Pons (tissue), 1 donor: ENCODE measurements around the gene INO80C.
"Not testable (repeated sequence)": the region's sequence is repeated elsewhere in the genome, so short reads cannot be mapped to it uniquely, and the experiment has no call there.

ENCODE experiments used
- DNase-seq: peaks from one replicate; pipeline ENCODE4 v3.0.0-alpha.2; 2016; ENCODE audit warnings: low spot score

INO80C gene

DNA sequence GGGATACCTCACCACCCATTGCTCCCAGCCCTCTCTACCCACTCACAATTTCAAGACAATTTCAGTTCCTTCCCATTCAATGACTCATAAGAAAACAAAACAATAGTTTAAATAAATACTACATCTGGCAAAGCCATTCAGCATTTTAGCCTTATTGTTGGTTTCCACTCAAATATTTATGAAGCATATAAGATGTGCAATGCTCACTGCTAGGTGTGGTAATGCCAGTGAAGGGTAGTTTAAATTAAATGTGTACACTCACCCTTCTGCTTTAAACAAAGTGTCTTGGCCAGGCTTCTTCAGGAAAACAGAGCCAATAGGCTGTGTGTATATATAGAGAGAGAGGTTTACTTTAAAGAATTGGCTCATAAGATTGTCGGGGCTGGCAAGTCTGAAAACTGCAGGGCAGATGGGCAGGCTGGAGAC, 37.0 kb downstream of the INO80C start:
- DNase-seq, result no peak

DNA sequence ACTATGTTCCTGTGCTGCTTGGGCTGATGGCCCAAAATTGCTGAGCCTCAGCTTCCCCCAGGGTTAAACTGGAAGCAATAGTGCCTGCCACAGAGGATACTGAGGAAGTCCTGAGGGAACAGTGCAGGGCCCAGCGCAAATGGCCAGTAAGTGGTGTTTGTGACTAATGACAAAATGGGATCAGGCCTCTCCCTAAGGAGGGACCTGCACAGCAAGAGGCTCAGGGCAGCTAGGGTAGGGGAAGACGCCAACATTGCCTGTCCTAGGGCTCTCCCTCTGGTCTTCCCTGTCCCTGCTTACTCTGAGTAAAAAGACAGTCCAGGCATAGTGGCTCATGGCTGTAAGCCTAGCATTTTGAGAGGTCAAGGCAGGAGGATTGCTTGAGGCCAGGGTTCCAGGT, 37.8 kb downstream of the INO80C start:
- DNase-seq, result no peak

DNA sequence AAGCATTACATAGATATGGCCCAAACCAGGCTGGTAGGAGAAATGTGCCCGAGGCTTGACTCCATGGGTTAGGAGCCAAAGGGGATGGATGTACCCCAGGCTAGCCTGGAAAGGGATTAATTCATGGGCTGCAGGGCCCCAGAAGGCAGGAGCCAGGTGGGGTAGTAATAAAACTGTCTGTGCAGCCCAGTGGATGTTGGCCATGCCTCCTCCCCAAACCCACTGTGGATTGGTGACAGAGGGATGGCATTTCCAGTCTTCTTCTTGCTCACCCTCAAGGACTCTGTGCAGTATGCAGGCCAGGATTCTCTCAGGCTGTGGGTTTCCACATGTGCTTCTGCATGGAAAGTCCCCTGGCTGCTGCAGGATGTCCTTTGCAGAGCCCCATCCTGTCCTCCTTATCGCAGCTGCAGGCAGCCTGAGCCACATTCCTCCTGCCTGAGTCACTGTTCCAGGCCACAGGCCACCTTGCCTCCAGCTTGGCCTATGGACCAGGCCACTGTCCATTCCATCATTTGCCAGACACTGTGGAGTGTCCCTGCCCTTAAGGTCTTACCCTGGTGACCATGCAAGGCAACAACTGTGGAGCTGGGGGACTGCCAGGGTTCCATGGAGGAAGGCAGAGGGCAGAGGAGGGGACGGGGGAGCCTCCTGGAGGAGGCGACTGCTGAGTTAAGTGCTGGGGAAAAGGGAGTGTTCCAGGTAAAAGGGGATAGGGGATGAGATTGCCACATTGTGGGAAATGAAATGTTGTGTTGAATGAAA, 38.9 kb downstream of the INO80C start:
- no peak for DNase-seq

DNA sequence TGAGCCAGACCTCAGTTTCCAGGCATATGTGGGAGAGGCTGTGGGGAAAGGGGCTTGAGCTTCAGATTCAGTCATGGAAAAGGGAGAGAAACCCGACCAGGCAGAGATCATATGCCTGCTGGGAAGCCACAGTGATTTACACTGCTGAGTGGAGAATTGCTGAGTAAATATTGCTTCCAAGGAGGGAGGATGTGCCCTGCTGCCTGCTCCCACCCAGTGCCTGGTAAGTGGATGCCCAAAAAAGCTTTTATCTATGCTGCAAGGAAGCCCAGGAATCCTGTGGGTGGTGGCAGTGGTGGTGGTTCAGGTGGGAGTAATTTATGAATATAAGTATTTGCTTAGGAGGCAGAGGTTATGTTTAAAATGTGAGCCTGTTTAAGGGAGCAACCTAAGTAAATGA, 39.5 kb downstream of the INO80C start:
- no peak for DNase-seq

DNA sequence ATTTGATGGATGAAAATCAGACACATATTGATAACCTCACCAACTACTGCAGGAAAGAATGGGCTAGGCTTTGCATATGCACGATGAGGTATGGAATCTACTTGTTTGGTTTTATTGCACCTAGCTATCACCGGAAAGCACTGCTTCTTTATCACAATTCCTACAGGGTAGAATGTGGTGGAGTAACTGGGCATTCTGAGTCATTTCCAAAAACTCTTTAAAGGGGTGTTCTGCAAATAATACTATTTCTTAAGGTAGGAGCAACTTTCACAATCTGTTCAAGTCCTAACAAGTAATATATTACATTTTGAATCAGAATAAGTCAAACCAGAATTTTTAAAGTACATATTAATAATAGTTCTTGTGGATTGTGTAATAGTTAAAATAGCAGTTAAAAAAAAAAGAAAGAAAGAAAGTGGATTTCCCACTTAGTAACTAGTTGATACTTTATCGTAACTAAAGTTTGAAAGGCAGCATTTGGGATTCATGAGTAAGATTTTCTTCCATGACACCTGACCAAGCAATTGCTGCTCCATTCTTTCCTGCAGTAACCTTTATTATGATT, 40.5 kb downstream of the INO80C start:
- no peak for DNase-seq

DNA sequence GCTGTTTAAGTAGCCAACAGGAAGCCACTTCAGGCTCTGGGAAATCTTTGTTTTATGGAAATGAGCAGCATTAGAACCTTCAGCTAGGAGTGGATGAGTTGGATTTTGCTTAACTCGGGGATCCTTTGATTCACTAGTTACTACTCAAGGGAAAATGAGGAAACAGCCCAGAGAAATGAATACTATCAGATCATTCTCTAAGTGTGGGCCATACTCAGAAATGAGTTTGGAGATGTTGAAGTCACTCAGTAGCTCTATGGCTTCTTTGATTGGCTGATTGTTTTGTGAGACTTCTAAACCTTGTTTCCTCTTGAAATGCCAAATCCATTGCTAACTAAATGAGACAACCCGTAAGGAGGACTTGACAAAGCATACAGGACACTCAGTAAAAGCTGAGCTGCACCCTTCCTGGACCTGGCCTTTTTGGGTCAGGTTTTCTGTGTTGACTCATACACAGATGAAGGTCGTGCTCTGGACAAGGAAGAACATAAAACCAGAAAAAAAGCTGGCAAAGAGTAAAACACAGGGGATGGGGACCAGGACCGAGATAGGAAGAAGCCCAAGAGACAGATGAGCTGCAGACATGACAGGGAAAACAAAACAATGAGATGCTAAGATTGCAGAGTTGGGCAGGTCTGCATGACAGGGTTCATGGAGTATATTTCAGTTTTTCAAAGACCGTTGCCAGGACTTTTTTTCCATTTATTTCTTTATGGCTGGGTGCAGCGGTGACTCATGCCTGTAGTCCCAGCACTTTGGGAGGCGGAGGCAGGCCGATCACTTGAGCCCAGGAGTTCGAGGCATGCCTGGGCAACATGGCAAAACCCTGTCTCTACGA, 41.6 kb downstream of the INO80C start:
- no peak for DNase-seq

DNA sequence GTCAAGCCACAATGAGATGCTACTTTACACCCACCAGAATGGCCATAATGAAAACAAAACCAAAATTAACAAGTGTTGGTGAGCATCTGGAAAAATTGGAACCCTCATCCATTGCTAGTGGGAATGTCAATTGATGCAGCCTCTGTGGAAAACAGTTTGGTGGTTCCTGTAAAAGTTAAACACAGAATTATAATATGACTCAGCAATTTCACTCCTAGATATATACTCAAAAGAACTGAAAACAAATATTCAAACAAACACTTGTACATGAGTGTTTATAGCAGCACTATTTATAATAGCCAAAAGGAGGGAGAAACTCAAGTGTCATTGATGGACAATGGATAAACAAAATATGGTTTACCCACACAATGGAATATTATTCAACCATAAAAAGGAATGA, 43.0 kb downstream of the INO80C start:
- no peak for DNase-seq

DNA sequence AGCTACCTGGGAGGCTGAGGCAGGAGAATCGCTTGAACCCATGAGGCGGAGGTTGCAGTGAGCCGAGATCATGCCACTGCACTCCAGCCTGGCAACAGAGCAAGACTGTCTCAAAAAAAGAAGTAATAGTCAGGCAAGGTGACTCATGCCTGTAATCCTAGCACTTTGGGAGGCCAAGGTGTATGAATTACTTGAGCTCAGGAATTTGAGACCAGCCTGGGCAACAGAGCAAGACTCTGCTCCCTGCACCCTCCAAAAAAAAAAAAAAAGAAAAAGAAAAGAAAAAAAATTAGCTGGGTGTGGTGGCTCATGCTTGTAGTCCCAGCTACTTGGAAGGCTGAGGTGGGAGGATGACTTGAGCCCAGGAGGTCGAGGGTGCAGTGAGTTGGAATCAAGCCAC, 44.7 kb downstream of the INO80C start:
- not testable (repeated sequence) for DNase-seq

DNA sequence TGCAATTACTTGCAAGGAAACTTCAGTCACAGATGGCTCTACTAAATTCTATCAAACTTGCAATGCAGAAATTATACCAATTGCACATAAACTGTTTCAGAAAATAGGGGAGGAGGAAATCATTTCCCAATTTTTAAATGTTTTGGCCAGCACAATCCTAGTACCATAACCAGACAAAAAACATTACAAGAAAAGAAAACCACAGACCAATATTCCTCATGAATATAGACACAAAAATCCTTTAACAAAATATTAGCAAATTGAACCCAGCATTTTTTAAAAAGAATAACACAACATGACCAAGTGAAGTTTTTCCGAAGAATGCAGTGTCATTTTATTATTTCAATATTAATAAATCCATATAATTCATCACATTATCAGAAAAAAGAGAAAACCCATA, 45.8 kb downstream of the INO80C start:
- DNase-seq, result no peak

DNA sequence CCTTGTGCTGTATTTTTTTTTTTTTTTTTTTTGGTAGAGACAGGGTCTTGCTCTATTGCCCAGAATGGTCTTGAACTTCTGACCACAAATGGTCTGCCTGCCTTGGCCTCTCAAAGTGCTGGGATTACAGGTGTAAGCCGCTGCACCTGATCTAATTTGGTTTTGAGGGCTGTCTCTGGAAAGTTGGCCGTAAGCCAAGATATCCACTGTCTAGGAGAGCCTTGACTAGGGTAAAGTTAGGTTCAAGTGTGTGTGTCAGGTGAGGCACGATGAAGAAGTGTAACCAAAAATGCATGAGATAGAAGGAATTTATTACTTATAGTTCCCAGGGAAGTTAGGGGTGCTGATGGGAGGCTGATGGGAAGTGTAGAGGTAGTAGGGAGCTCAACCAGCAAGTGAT, 46.7 kb downstream of the INO80C start:
- DNase-seq, result no peak

DNA sequence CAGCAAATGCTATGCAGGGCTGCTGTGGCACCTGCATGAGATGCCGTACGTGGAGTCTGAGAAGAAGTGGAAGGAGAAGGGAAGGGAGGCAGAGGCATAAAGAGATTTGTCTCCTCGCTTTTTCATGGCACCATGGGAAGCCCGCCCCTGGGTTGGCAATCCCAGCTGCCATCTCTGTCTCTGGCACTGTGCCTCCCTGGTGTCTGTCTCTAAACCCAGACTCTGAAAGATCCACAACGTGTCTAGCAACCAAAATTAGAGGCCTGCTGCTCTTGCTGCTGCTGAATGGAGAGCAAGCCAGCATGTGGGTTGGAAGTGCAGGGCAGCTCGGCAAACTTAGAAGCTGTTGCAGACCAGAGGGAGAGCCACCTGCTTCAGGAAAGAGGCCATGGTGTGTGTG, 53.1 kb downstream of the INO80C start:
- peak; percentile 64 for DNase-seq

DNA sequence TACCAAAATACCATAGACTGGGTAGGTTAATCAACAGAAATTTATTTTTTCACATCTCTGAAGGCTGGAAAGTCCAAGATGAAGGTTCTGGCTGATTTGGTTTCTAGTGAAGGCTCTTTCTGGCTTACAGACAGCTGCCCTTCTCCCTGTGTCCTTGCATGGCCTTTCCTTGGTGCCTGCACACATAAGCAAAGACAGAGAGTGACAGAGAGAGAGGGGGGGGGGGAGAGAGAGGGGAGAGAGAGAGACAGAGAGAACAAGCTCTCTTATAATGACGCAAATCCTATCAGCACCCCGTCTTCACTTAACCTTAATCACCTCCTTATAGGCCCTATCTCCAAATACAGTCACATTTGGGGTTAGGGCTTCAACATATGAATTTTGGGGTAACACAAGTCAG, 53.9 kb downstream of the INO80C start:
- DNase-seq, result no peak

DNA sequence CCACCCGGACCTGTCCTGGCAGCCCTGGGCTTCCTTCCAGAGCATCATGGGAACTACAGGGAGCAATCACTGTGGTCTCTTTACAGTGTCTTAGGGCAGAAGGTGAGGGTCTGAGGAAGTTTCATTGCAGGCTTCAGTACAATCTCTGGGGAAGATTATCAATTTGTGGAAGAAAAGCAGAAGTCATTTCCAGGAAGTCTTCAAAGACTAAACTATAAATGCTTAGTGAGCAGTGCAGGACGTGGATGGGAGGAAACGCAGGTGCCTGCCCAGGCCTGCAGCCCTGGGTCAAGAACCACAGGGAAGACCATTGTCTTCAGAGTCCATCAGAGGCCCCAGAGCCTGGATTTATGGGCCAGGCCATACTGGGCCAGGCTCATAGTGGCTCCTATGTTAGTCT, 54.3 kb downstream of the INO80C start:
- DNase-seq, result no peak

DNA sequence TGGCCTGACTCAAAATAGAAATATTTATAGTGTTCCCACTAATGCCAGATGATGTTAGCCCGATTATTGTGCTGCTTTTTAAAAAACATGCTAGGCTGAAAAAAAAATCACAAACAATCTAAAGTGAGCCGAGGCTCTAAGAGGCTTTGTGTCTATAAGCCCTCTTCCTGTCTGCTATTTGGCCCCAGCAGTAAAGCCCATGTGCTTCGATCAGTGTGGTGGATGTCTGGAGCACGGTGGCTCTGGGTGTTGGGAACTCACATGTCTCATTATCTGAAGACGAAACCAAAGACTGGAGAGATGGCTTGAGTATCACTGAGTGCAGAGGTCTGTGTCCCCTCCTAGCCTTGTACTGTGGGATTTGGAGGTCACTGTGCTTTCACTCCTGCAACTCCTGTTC, 55.1 kb downstream of the INO80C start:
- DNase-seq, result no peak

DNA sequence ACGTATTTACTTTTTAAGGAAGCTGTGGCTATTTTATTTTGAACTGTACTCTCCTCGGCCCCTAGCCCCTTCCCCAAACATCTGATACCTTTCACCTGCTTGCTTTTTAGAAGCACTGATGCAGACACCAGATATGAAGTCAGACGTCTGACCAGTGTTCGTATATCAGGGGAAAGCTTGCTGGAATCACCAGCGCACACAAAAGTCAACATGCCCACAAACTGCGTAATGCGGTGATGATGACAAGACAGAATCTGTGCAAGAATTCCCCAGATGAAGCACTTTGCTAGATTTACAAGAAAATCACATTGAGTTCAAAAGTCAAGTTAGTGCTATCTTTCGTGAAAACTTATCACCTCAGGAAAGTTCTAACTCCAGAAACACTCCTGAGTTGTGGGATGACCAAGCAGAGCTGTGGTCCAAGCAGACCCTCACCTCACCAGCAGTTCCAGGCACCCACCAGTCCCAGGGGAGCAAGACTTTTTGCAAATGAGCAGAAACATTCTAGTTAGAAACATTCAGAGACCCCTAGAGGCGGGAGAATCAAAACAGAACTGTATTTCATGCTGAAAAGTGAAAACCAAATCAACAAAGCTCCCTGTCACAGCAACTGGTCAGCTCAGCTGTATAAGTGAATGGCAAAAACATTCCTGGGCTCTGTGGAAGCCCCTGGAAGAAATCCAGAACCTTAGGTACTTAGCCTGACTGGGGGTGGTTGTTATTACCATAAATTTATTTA, 55.7 kb downstream of the INO80C start:
- DNase-seq, result no peak

DNA sequence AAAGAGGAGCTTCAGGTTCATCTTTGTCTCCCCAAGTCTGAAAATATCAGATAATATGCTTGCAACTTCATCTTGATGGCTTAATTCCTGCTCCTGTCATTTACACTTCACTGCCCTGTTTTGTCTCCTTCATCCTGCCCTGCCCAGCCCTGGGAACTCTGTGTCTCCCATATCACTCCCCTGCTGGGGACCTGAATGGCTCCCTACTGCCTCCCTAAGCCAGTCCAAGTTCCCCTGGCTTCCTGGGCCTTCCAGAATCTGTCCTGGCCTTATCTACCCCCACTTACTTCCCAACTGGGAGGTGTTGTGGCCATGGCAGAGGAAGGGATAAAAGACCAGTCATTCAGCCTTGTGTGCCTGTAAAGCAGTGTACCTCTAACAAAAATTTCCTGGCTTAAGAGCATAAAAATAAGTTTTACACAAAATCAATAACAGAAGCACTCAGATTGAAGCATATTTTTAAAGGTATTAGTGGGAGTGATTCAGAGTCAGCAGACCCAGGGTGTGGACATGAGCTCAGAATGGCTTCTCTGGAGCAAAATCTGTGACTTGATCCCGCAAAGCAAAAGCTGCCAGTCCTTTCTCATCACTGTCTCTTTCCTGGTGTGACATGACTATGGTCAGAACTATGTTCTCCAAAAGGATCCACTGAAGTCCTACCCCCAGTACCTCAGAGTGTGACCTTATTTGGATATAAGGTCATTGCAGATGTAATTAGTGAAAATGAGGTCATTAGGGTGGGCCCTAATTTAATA, 59.1 kb downstream of the INO80C start:
- DNase-seq, result no peak

DNA sequence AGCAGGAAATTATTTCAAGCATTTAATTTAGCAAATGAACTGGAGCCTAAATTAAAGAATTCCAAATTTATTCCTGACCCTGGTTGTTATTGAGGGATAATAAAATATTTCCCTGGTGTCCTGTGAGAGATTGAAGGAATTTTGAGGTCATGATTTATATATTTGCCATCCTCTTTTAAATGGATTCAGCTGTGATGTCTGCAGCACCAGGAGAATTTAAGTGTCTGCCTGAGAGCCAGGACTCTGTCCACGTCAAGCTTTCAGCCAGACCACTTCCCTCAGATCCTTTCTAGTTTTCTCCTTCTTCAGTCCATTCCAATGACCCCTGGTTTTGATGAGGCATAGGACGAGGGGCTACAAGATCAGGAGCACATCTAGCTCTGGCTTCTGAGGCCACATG, 59.9 kb downstream of the INO80C start:
- DNase-seq, result no peak

DNA sequence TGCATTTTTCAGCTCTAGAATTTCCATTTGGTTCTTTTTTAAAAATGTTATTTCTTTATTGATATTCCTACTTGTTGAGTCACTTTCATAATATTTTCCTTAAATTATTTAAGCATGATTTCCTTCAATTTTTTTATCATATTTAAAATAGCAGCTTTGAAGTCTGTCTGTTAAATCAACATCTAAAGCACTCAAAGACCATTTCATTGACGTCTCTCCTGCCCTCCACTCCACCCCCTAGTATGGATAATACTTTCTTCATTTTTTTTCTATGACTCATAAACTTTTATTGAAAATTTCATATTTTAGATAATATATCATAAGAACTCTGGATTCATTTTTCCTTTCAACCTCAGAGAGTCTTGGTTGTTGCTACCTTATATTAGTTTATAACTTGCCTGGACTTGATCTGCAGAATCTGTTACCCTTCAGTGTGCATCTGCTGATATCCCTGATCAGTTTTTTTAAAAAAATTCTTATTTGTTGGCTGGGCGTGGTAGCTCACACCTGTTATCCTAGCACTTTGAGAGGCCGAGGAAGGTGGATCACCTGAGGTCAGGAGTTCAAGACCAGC, 61.6 kb downstream of the INO80C start:
- no peak for DNase-seq

DNA sequence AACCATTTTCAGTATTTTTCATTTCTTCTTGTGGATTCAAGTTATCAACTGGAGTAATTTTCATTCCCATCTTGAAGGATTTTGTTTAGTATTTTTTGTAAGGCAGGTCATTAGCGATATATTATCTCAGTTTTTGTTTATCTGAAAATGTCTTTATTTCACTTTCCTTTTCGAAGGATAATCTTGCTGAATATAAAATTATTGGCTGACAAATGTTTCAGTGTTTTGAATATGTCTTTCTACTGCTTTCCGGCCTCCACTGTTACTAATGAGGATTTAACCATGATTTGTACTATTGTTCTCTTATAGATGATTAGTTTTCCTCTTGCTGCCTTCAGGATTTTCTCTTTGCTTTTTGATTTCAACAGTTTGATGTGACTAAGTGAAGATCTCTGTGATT, 62.4 kb downstream of the INO80C start:
- no peak for DNase-seq

DNA sequence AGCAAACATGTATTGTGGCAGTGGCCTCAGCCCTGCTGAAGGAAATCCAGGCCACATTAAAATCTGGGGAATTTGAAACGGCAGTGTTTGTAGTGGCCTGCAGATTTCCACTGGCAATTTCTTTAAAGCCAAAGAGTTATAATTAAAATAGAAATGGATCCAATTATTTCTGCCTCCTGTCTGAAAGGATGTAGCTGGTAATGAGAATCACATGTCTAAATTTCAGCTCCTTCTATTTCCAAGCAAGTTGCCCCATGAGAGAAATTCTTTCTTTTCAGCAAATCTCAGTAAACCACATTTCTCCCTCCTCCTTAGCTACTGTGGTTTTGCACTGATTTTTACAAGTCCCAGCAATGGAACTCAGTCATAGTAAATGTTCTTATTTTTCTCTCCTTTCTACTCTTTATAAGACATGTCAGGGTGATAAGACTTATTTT, 65.2 kb downstream of the INO80C start:
- DNase-seq, result no peak

DNA sequence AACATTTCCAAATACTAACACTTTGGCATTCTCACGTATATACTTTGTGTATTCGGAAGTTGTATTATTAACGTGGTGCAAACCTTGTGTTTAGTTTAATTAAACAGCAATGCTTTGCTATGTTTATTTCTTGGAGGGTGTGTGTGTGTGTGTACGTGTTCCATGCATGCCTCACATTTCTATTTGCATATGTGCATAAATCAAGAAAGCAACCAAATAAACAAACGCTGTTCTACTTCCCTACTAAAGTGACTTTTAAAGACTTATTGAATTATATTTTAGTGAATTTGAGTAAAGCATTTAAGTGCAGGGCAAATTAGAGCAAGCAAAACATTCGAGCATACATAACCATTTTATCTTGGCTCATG, 66.4 kb downstream of the INO80C start:
- no peak for DNase-seq
